Common myeloid progenitor, CD34-positive (primary cell): Measurements from ENCODE around the gene ASB16.
A peak's percentile ranks its signal among the peaks of the same experiment; 100 is the strongest.

Source experiments
- CTCF ChIA-PET: fragments of 350-600 bp; sonication (Branson Sonifier 250); formaldehyde crosslinking; loops from one replicate; lab custom pipeline; 2021; ENCODE audit warnings: antibody characterized with exemption; lab: Charles Lee
- POLR2A ChIA-PET: fragments of 350-600 bp; sonication (Branson Sonifier 250); formaldehyde crosslinking; loops from one replicate; lab custom pipeline; 2021; ENCODE audit warnings: antibody characterized with exemption; lab: Charles Lee
- DNase-seq, 3 donors: peaks; one replicate each; pipeline versions ENCODE4 v3.0.0 to v3.0.0-alpha.2; 2013
- H3K27ac ChIP-seq, 2 experiments: 1 replicate in 1 of 2; 2 replicates in 1 of 2; pipeline ENCODE4 v1.7.0; 2013; ENCODE audit warnings: inconsistent platforms in 2 of 2, low read length in 2 of 2, mild to moderate bottlenecking in 2 of 2, low read depth in 1 of 2, moderate library complexity in 1 of 2; ENCODE audit not compliant: severe bottlenecking in 2 of 2, insufficient read depth in 1 of 2, poor library complexity in 1 of 2
- H3K27me3 ChIP-seq, 5 experiments: replicated peaks in 2 of 5; 1 replicate in 3 of 5; 2 replicates in 2 of 5; pipeline versions ENCODE4 v1.6.1 to v1.7.0; 2013; ENCODE audit warnings: low read length in 4 of 5, mild to moderate bottlenecking in 2 of 5, moderate library complexity in 2 of 5, inconsistent platforms in 1 of 5; ENCODE audit not compliant: insufficient read depth in 5 of 5, control insufficient read depth in 4 of 5
- H3K36me3 ChIP-seq, 4 experiments: 1 replicate in 2 of 4; 2 replicates in 2 of 4; pipeline versions ENCODE4 v1.6.1 to v1.7.0; 2013; ENCODE audit warnings: low read length in 3 of 4, control low read depth in 1 of 4, mild to moderate bottlenecking in 1 of 4; ENCODE audit not compliant: control insufficient read depth in 4 of 4, insufficient read depth in 4 of 4
- H3K4me1 ChIP-seq, 4 experiments: 1 replicate in 3 of 4; 2 replicates in 1 of 4; pipeline versions ENCODE4 v1.6.1 to v1.7.1; 2013; ENCODE audit warnings: low read length in 3 of 4, mild to moderate bottlenecking in 3 of 4, control low read depth in 1 of 4, inconsistent platforms in 1 of 4, moderate library complexity in 1 of 4; ENCODE audit not compliant: control insufficient read depth in 4 of 4, insufficient read depth in 4 of 4; ENCODE audit errors: control extremely low read depth in 1 of 4
- H3K4me3 ChIP-seq, 7 experiments: 1 replicate in 4 of 7; 2 replicates in 3 of 7; pipeline versions ENCODE4 v1.5.1 to v1.7.0; 2013; ENCODE audit warnings: mild to moderate bottlenecking in 7 of 7, low read length in 6 of 7, moderate library complexity in 6 of 7, inconsistent platforms in 2 of 7, low read depth in 2 of 7, control low read depth in 1 of 7; ENCODE audit not compliant: insufficient read depth in 4 of 7, control insufficient read depth in 1 of 7; ENCODE audit errors: extremely low read depth in 1 of 7
- H3K9me3 ChIP-seq, 5 experiments: 1 replicate in 4 of 5; 2 replicates in 1 of 5; pipeline versions ENCODE4 v1.6.1 to v1.7.1; 2013; ENCODE audit warnings: low read length in 4 of 5, mild to moderate bottlenecking in 2 of 5, inconsistent platforms in 1 of 5, low read depth in 1 of 5, moderate library complexity in 1 of 5; ENCODE audit not compliant: control insufficient read depth in 4 of 5, insufficient read depth in 2 of 5; ENCODE audit errors: control extremely low read depth in 1 of 5
- whole genome bisulfite sequencing: methylation state at CpG from one replicate; pipeline ENCODE4 v1.1.5; 2013; ENCODE audit not compliant: insufficient coverage; 5-methylcytosine and 5-hydroxymethylcytosine counted together

The ASB16 gene

DNA sequence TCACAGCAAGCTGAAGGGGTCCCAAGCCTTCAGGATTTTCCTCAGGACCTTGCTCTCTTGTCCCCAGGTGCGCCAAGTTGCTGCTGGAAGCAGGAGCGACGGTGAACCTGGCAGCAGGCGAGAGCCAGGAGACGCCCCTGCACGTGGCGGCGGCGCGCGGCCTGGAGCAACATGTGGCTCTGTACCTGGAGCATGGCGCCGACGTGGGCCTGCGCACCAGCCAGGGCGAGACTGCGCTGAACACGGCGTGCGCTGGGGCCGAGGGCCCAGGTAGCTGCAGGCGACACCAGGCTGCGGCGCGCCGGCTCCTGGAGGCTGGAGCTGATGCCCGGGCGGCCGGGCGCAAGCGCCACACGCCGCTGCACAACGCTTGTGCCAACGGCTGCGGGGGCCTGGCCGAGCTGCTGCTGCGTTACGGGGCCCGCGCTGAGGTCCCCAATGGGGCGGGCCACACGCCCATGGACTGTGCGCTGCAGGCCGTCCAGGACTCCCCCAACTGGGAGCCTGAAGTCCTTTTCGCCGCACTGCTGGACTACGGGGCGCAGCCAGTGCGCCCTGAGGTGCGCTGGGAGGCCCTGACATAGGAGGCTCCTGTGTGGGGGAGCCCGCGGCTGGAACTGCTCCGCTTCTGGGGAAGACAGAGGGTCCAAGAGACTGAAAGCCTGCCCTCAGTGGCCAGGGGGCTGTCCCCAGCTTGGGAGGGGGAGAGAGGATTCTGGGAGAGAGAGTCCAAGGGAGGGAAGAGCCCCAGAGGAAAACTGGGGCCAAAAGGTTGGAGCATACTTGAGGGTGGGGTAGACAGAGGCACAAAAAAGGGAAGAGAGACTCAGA lies 6.4 kb downstream of the ASB16 start:
- Histone ChIP-seq H3K4me3 (no peak overlapping the region), H3K4me1 (no peaks in the 10 kb centered on the region), H3K27me3 (no peaks in the 10 kb centered on the region), H3K36me3 (peaks cover 3 to 27% (median 20%) of the 10 kb centered on the region in 4 experiments), H3K27ac (no peak overlapping the region), H3K9me3 (no peaks in the 10 kb centered on the region)
- CTCF ChIA-PET, result interaction anchor here (0.6 to 1.4 kb wide), 3 partner anchors 10 to 61 kb away, joined by 3 to 5 read pairs (median 3); partner anchors contain the start of gene TMUB2
- POLR2A ChIA-PET, result no interaction called here
- no peak for DNase-seq
- 98% methylated on average over 37 of the region's 54 CpGs for WGBS

DNA sequence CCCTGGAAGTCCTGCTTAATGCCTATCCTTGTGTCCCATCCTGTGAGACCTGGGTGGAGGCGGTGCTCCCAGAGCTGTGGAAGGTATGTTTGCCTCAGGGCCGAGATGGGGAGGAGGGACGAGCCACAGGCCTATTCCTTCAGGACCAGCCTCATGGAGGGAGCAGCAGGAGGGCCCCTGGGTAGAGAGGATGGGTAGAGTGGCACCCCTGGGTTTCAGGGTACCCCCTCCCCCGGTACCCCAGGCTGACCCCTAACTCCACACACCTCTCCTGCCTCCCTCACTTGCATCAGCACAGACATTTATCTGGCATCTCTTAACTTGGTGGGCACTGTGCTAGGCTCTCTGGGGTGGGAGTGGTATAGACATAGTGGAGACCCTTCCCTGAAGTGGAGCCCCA lies 7.1 kb downstream of the ASB16 start:
- Histone ChIP-seq H3K27me3 (no peaks in the 10 kb centered on the region), H3K27ac (no peak overlapping the region), H3K4me1 (no peaks in the 10 kb centered on the region), H3K4me3 (no peak overlapping the region), H3K9me3 (no peaks in the 10 kb centered on the region), H3K36me3 (peaks cover 3 to 34% (median 24%) of the 10 kb centered on the region in 4 experiments)
- DNase-seq, result no peak
- no CpG with 5 or more reads among the region's 4 CpGs for WGBS
- POLR2A ChIA-PET, result interaction anchor here (0.6 kb wide), 1 partner anchor 141 kb away, joined by 4 read pairs; no protein-coding TSS in a partner anchor
- CTCF ChIA-PET, result interaction anchor here (1.2 to 1.4 kb wide), 2 partner anchors 9 kb away, joined by 3 read pairs; partner anchors contain the start of gene TMUB2

DNA sequence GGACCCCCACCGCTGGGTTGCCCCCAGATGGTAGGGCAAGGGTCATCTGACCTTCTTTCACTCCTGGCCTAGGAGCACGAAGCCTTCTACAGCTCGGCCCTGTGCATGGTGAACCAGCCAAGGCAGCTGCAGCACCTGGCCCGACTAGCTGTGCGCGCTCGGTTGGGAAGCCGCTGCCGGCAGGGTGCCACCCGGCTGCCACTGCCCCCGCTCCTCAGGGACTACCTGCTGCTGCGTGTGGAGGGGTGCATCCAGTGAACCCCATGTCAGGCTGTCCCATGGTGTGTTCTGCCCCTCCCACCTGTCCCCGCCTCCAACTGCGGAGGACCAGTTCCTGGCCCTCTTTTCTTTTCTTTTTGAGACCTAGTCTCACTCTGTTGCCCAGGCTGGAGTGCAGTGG lies 7.6 kb downstream of the ASB16 start:
- POLR2A ChIA-PET, result interaction anchor here (0.6 kb wide), 1 partner anchor 141 kb away, joined by 4 read pairs; no protein-coding TSS in a partner anchor

DNA sequence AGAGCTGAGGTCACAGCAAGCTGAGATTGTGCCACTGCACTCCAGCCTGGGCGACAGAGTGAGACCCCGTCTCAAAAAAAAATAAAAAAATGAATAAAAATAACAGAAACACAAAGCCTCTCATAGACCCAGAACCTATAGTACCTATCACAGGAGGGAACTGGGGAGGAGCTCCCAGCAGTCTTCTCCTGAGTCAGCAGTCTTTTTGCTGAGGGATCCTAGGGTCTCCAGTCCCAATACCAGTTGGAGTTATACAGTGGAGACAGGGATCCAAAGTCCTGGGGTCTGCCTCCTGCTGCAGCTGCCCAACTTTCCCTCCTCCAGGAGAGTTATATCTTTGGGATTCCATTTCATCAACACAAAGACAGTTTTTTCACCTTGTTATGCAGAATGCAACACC lies 12.5 kb downstream of the ASB16 start:
- Histone ChIP-seq H3K4me3 (no peak overlapping the region), H3K4me1 (peaks cover 4 to 22% (median 15%) of the 10 kb centered on the region in 4 experiments), H3K9me3 (no peaks in the 10 kb centered on the region), H3K27ac (no peak overlapping the region), H3K27me3 (no peaks in the 10 kb centered on the region), H3K36me3 (peaks cover 0 to 31% (median 12%) of the 10 kb centered on the region in 4 experiments)
- CTCF ChIA-PET, result no interaction called here
- POLR2A ChIA-PET, result no interaction called here
- DNase-seq, result no peak
- no CpG with 5 or more reads among the region's 2 CpGs for WGBS

More for the DNA sequence above, 7.6 kb downstream of the ASB16 start:
- peaks cover 3 to 38% (median 24%) of the 10 kb centered on the region in 4 experiments for H3K36me3 ChIP-seq
- H3K9me3 ChIP-seq, result no peaks in the 10 kb centered on the region
- no peak overlapping the region for H3K27ac ChIP-seq
- H3K27me3 ChIP-seq, result no peaks in the 10 kb centered on the region
- DNase-seq, result no peak
- H3K4me1 ChIP-seq, result no peaks in the 10 kb centered on the region
- no peak overlapping the region for H3K4me3 ChIP-seq
- CTCF ChIA-PET, result interaction anchor here (1.2 kb wide), 1 partner anchor 9 kb away, joined by 3 read pairs; no protein-coding TSS in a partner anchor
- WGBS, result 98% methylated on average over 11 of the region's 14 CpGs

DNA sequence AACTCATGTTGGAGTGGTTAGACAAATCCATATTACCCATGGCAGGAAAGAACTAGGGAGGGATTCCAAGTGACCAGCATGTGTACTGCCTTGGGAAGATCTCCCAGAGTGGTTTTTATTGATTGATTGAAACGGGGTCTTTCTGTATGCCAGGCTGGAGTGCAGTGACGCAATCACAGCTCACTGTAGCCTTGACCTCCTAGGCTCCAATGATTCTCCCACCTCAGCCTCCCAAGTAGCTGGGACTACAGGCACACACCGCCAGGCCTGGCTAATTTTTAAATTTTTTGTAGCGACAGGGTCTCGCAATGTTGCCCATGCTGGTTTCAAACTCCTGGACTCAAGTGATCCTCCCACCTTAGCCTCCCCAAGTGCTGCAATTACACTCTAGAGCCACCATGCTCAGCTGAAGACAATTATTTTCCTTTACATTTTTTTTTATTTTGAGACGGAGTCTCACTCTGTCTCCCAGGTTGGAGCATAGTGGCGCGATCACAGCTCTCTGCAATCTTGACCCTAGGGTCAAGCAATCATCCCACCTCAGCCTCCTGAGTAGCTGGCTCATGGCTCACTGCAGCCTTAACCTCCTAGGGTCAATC lies 13.8 kb downstream of the ASB16 start:
- WGBS, result 95% methylated on average over 8 of the region's 8 CpGs
- Histone ChIP-seq H3K27ac (no peak overlapping the region), H3K4me3 (no peak overlapping the region), H3K9me3 (no peaks in the 10 kb centered on the region), H3K36me3 (peaks cover 0 to 28% (median 11%) of the 10 kb centered on the region in 4 experiments), H3K27me3 (no peaks in the 10 kb centered on the region), H3K4me1 (peaks cover 5 to 27% (median 18%) of the 10 kb centered on the region in 4 experiments)
- ChIA-PET CTCF (interaction anchor here (0.9 to 1.4 kb wide), 4 partner anchors 11 to 147 kb away, joined by 3 to 6 read pairs (median 4); no protein-coding TSS in a partner anchor), POLR2A (no interaction called here)
- DNase-seq, result no peak

DNA sequence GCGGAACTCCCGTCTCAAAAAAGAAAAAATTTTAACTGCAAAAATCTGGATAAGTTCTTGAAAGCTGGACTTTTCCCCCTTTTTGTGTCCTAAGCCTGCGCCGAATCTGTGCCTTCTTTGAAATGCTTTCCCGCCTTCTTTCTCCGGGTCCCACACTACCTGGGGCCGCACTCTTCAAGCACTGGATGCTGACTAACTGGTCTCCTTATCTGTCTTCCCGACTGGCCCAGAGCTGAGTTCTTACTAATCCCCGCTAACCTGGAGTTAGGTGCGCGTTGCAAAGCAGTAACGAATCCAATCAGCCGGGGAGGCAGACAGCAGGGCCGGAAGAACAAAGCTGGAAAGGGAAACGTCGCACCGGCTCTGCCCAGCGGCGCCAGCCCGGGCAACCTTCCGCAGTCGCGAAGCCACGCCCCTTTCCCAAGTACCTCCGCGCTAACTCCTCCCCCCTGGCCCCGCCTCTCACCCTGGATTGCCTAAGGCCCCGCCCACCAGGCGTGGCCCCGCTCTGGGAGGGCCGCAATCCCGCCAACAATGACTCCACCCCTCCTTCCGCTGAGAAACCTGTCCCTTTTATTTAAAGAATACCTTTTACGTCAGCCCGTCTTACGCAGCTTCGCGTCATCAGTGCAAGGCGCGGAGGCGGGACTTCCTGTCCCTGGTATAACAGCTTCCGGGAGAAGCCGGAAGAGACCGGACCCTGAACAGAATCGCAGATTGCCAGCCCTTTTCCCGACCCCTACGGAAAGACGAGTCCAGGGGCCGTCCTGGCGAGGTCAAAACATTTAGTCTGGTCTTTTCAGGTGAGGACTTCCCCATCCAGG lies 16.0 kb downstream of the ASB16 start, which contains the start of gene TMUB2:
Gene TMUB2, plus strand, starts transcription at position 666 of the 824 bp plus-strand sequence. CDS start 737 bp downstream, outside the sequence.
- CTCF ChIA-PET, result interaction anchor here (0.6 to 1.8 kb wide), 8 partner anchors 10 to 890 kb away, joined by 3 to 11 read pairs (median 3); partner anchors contain the start of gene ASB16
- peaks cover 5 to 27% (median 18%) of the 10 kb centered on the region in 4 experiments for H3K4me1 ChIP-seq

More for the DNA sequence above, 16.0 kb downstream of the ASB16 start, which contains the start of gene TMUB2:
- under 1% methylated on average over 50 of the region's 50 CpGs for WGBS
- Histone ChIP-seq H3K4me3 (peak within 1 kb of the TSS; percentile 72 to 100 (median 97)), H3K36me3 (peaks cover 0 to 41% (median 24%) of the 10 kb centered on the region in 4 experiments), H3K27me3 (no peaks in the 10 kb centered on the region), H3K27ac (peak within 1 kb of the TSS; percentile 98 to 99), H3K9me3 (no peaks in the 10 kb centered on the region)
- POLR2A ChIA-PET, result interaction anchor here (0.5 to 1.7 kb wide), 3 partner anchors 12 to 59 kb away, joined by 4 to 14 read pairs (median 4); partner anchors contain the start of gene ATXN7L3
- peak; percentile 99 to 100 (median 99) for DNase-seq
